Activated CD8-positive, alpha-beta memory T cell treated with anti-CD3 and anti-CD28 coated beads for 36 hours (primary cell): Measurements from ENCODE around the gene EBLN2. TPM values are rescaled to one million over a fixed set of nuclear protein-coding genes. Genes with fewer than 3 reads are reported as not detected.

Experiments
- CTCF ChIA-PET: fragments of 350-600 bp; sonication (Branson Sonifier 250); formaldehyde crosslinking; loops from one replicate; lab custom pipeline; 2021; ENCODE audit warnings: antibody characterized with exemption; lab: Charles Lee
- POLR2A ChIA-PET: fragments of 350-600 bp; sonication (Branson Sonifier 250); formaldehyde crosslinking; loops from one replicate; lab custom pipeline; 2021; ENCODE audit warnings: antibody characterized with exemption; lab: Charles Lee
- total RNA-seq, 2 experiments: library from RNA; stranded (reverse); gene quantifications; one replicate each; pipeline ENCODE4 v1.2.3, GENCODE V29; 2021

The EBLN2 gene
- total RNA-seq = 1 to 10 TPM; 3.6 to 3.9 TPM

- ChIA-PET CTCF (no interaction called here), POLR2A (no interaction called here)
Measured at GRCh38 chr3:73061416-73061815, at the start of gene EBLN2. Gene EBLN2 (plus strand): TSS chr3:73061659. CDS start chr3:73062082, 423 bp downstream.

- ChIA-PET POLR2A (interaction anchor here (1.2 kb wide), 1 partner anchor 11 kb away, joined by 3 read pairs; no protein-coding TSS in a partner anchor), CTCF (no interaction called here)
Measured at GRCh38 chr3:73018298-73018697, 43.2 kb upstream of the EBLN2 start.

GRCh38 chr3:73018790-73019441 lies 42.5 kb upstream of the EBLN2 start:
- ChIA-PET CTCF (interaction anchor here (1.2 kb wide), 1 partner anchor 10 kb away, joined by 3 read pairs; no protein-coding TSS in a partner anchor), POLR2A (interaction anchor here (1.2 kb wide), 1 partner anchor 10 kb away, joined by 3 read pairs; no protein-coding TSS in a partner anchor)

GRCh38 chr3:73021301-73021835 lies 40.1 kb upstream of the EBLN2 start:
- ChIA-PET CTCF (no interaction called here), POLR2A (no interaction called here)

- ChIA-PET CTCF (interaction anchor here (0.8 kb wide), 1 partner anchor 175 kb away, joined by 3 read pairs; no protein-coding TSS in a partner anchor), POLR2A (interaction anchor here (1.2 kb wide), 1 partner anchor 28 kb away, joined by 3 read pairs; the partner anchor contains the start of gene PPP4R2)
Measured at GRCh38 chr3:73024836-73025235, 36.6 kb upstream of the EBLN2 start.

- ChIA-PET CTCF (no interaction called here), POLR2A (no interaction called here)
Measured at GRCh38 chr3:73026111-73026759, 35.2 kb upstream of the EBLN2 start.

- CTCF ChIA-PET = interaction anchor here (0.9 kb wide), 1 partner anchor 61 kb away, joined by 3 read pairs; no protein-coding TSS in a partner anchor
- POLR2A ChIA-PET = no interaction called here
Measured at GRCh38 chr3:73026760-73027113, 34.7 kb upstream of the EBLN2 start.

- ChIA-PET CTCF (interaction anchor here (0.8 kb wide), 1 partner anchor 9 kb away, joined by 3 read pairs; no protein-coding TSS in a partner anchor), POLR2A (interaction anchor here (0.8 kb wide), 2 partner anchors 10 to 21 kb away, joined by 3 to 5 read pairs; no protein-coding TSS in a partner anchor)
Measured at GRCh38 chr3:73028803-73029202, 32.7 kb upstream of the EBLN2 start.

GRCh38 chr3:73029321-73029796 lies 32.1 kb upstream of the EBLN2 start:
- ChIA-PET POLR2A (interaction anchor here (0.8 kb wide), 2 partner anchors 10 to 21 kb away, joined by 3 to 5 read pairs; no protein-coding TSS in a partner anchor), CTCF (interaction anchor here (0.8 kb wide), 1 partner anchor 10 kb away, joined by 3 read pairs; no protein-coding TSS in a partner anchor)

GRCh38 chr3:73030073-73030597 lies 31.3 kb upstream of the EBLN2 start:
- ChIA-PET POLR2A (no interaction called here), CTCF (interaction anchor here (1.0 kb wide), 1 partner anchor 28 kb away, joined by 3 read pairs; no protein-coding TSS in a partner anchor)

- CTCF ChIA-PET = no interaction called here
- POLR2A ChIA-PET = no interaction called here
Measured at GRCh38 chr3:73031573-73032103, 29.8 kb upstream of the EBLN2 start.

- ChIA-PET CTCF (no interaction called here), POLR2A (interaction anchor here (0.6 kb wide), 1 partner anchor 1681 kb away, joined by 4 read pairs; no protein-coding TSS in a partner anchor)
Measured at GRCh38 chr3:73036694-73037591, 24.5 kb upstream of the EBLN2 start.

- ChIA-PET POLR2A (no interaction called here), CTCF (no interaction called here)
Measured at GRCh38 chr3:73041537-73041936, 19.9 kb upstream of the EBLN2 start.

GRCh38 chr3:73043414-73043813 lies 18.0 kb upstream of the EBLN2 start:
- ChIA-PET CTCF (interaction anchor here (1.0 to 1.2 kb wide), 2 partner anchors 13 to 103 kb away, joined by 3 to 4 read pairs; no protein-coding TSS in a partner anchor), POLR2A (no interaction called here)

- POLR2A ChIA-PET = interaction anchor here (0.5 to 0.8 kb wide), 3 partner anchors 39 to 48 kb away, joined by 3 to 7 read pairs (median 4); no protein-coding TSS in a partner anchor
- CTCF ChIA-PET = no interaction called here
Measured at GRCh38 chr3:73045391-73045790, 16.1 kb upstream of the EBLN2 start.

GRCh38 chr3:73046195-73046594 lies 15.3 kb upstream of the EBLN2 start:
- CTCF ChIA-PET = no interaction called here
- POLR2A ChIA-PET = no interaction called here

GRCh38 chr3:73049319-73049718 lies 12.1 kb upstream of the EBLN2 start:
- CTCF ChIA-PET = no interaction called here
- POLR2A ChIA-PET = no interaction called here

GRCh38 chr3:73052857-73053256 lies 8.6 kb upstream of the EBLN2 start:
- ChIA-PET POLR2A (no interaction called here), CTCF (no interaction called here)
